ENCODE results near the gene SHISA9.

GRCh38 chr16:12941896-12942295, 40.5 kb downstream of the SHISA9 start:
- TF ChIP-seq, protein P1, sequence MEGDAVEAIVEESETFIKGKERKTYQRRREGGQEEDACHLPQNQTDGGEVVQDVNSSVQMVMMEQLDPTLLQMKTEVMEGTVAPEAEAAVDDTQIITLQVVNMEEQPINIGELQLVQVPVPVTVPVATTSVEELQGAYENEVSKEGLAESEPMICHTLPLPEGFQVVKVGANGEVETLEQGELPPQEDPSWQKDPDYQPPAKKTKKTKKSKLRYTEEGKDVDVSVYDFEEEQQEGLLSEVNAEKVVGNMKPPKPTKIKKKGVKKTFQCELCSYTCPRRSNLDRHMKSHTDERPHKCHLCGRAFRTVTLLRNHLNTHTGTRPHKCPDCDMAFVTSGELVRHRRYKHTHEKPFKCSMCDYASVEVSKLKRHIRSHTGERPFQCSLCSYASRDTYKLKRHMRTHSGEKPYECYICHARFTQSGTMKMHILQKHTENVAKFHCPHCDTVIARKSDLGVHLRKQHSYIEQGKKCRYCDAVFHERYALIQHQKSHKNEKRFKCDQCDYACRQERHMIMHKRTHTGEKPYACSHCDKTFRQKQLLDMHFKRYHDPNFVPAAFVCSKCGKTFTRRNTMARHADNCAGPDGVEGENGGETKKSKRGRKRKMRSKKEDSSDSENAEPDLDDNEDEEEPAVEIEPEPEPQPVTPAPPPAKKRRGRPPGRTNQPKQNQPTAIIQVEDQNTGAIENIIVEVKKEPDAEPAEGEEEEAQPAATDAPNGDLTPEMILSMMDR (IDR thresholded peaks at IDR 0.05), result no peak
- TF ChIP-seq POLR2A (IDR thresholded peaks at IDR 0.05) (no peak), POLR2AphosphoS5 (IDR thresholded peaks at IDR 0.05) (no peak)

Data from breast epithelium (tissue), 3 donors.